ENCODE results near the gene EXOC5.

GRCh38 chr14:57273236-57273635, 4.5 kb upstream of the EXOC5 start:
- no peak for TF ChIP-seq CTCF (IDR thresholded peaks at IDR 0.05)
- TF ChIP-seq POLR2A (IDR thresholded peaks at IDR 0.05): no peak

Measured in gastroesophageal sphincter (tissue), 3 donors.